Coronary artery (tissue), 2 donors: ENCODE measurements around the gene UGT2B10.
"Not testable (repeated sequence)": the region's sequence is repeated elsewhere in the genome, so short reads cannot be mapped to it uniquely, and the experiment has no call there.

ENCODE experiments used
- DNase-seq: peaks from one replicate; pipeline ENCODE4 v3.0.0-alpha.2; 2017; ENCODE audit warnings: low spot score
- H3K27ac ChIP-seq, 2 donors: fragments of 200-600 bp; sonication (generic); one replicate each; pipeline ENCODE4 v1.5.1; 2016 to 2019
- H3K4me3 ChIP-seq: fragments of 200-600 bp; sonication (generic); 2 replicates; pipeline ENCODE4 v1.5.1; 2016; ENCODE audit warnings: mild to moderate bottlenecking, moderate library complexity
- TF ChIP-seq, protein P1 (sequence below): fragments of 200-600 bp; sonication (generic); IDR thresholded peaks from one replicate; pipeline ENCODE4 v1.5.1; 2019; ENCODE audit warnings: antibody characterized with exemption

Gene UGT2B10

DNA sequence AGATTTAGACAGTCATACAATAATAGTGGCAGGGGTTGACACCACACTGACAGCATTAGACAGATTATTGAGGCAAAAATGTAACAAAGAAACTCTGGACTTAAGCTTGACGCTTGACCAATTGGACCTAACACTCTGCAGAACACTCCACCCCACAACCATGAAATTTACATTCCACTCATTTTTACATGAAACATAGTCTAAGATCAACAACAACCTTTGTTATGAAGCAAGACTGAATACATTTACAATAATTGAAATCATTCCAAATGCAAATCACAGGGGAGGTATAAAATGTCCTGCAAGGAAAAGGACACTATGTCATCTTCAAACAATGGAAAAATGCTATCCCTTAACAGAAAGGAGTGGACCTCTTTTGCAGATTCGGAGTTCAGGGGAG, 4.9 kb upstream of the UGT2B10 start:
- TF ChIP-seq, protein P1, sequence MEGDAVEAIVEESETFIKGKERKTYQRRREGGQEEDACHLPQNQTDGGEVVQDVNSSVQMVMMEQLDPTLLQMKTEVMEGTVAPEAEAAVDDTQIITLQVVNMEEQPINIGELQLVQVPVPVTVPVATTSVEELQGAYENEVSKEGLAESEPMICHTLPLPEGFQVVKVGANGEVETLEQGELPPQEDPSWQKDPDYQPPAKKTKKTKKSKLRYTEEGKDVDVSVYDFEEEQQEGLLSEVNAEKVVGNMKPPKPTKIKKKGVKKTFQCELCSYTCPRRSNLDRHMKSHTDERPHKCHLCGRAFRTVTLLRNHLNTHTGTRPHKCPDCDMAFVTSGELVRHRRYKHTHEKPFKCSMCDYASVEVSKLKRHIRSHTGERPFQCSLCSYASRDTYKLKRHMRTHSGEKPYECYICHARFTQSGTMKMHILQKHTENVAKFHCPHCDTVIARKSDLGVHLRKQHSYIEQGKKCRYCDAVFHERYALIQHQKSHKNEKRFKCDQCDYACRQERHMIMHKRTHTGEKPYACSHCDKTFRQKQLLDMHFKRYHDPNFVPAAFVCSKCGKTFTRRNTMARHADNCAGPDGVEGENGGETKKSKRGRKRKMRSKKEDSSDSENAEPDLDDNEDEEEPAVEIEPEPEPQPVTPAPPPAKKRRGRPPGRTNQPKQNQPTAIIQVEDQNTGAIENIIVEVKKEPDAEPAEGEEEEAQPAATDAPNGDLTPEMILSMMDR: no peak
- DNase-seq: no peak
- Histone ChIP-seq H3K27ac (no peak overlapping the region), H3K4me3 (no peak overlapping the region)

DNA sequence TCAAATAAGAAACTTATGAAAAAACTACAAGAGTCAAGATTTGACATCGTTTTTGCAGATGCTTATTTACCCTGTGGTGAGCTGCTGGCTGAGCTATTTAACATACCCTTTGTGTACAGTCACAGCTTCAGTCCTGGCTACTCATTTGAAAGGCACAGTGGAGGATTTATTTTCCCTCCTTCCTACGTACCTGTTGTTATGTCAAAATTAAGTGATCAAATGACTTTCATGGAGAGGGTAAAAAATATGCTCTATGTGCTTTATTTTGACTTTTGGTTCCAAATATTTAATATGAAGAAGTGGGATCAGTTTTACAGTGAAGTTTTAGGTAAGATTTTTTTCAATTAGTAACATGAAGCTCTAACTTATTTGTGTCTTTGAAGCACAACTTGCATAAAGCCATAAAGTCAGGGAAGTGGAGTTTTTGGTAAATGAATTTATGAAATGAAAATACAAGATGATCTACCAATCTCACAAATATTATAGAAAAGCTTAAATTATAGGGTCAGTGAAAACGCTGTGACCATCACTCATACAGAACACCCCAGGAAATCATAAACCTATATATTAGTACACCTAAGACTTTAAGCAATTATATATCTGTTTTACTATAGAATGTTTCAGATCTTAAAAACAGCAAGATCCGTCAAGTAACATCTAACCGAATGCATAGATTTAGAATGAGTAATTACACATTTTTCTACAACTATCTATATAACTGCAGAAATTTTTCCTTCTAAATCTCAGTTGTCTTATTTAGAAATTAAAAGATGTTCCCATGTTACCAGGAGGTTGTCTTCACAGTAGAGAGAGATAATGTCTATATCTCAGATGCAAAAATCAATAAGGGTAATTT, 844 bp downstream of the UGT2B10 start:
- not testable (repeated sequence) for H3K4me3 ChIP-seq, DNase-seq, H3K27ac ChIP-seq

DNA sequence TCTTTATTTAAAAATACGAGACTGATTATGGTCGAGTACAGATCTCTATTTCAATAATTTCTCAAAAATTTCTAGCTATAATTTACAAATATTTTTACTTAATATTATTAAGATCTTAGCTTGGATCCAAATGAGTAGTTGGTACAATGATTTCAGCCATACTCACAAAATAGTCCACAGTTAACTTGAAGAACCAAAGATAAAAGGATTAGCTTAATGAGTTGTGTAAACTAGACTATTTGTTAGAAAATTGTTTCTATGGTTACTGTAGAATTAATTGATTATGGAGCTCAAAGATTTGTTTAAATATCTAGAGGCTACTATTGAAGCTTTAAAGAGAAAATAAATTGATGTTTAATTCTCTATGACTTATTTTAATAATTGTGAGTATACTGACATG, 1.6 kb downstream of the UGT2B10 start:
- Histone ChIP-seq H3K27ac (no peak overlapping the region), H3K4me3 (no peak overlapping the region)
- no peak for DNase-seq
- TF ChIP-seq, protein P1: no peak

DNA sequence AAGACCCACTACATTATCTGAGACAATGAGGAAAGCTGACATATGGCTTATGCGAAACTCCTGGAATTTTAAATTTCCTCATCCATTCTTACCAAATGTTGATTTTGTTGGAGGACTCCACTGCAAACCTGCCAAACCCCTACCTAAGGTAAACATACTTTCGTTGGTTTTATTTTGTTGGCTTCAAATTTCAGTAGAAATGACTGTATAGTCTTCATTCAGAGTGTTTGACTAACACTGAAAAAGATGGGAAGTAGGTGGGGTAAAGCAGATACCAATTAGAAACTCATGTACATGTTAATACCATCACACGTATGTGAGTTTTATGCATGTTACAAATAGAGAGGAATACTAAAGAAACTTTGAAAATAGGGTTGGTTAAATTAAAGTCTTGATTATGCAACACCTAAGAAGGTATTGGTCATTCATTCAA, 2.3 kb downstream of the UGT2B10 start:
- H3K27ac ChIP-seq, DNase-seq, H3K4me3 ChIP-seq: not testable (repeated sequence)

- DNase-seq: no peak
- TF ChIP-seq, protein P1: no peak
- no peak overlapping the region for H3K4me3 ChIP-seq
- no peak overlapping the region for H3K27ac ChIP-seq
Measured at GRCh38 chr4:68831642-68832041, 15.8 kb downstream of the UGT2B10 start.

GRCh38 chr4:68850293-68850692, 34.5 kb downstream of the UGT2B10 start:
- H3K4me3 ChIP-seq: no peak overlapping the region
- DNase-seq: no peak
- H3K27ac ChIP-seq: no peak overlapping the region
- TF ChIP-seq, protein P1: no peak

- no peak for DNase-seq
- Histone ChIP-seq H3K4me3 (no peak overlapping the region), H3K27ac (no peak overlapping the region)
- TF ChIP-seq, protein P1: no peak
Measured at GRCh38 chr4:68855771-68856170, 40.0 kb downstream of the UGT2B10 start.

DNA sequence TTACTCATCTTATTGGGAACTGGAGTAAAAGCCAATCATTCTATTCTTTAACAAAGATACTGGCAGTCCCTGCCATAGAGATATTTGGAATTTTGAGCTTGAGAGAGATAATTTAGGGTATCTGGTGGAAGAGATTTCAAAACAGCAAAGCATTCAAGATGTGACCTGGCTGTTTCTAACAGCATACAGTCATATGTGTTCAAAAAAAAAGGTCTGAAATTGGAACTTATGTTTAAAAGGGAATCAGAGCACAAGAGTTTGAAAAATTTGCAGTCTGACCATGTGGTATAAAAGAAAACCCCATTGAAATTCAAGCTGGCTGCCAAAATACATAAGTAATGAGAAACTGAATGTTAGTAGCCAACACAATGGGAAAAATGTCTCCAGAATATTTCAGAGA, 42.2 kb downstream of the UGT2B10 start:
- TF ChIP-seq, protein P1: no peak
- no peak for DNase-seq
- no peak overlapping the region for H3K4me3 ChIP-seq
- no peak overlapping the region for H3K27ac ChIP-seq
